Gastrocnemius medialis (tissue), 4 donors: Measurements from ENCODE around the gene MYD88. TPM values are rescaled to one million over a fixed set of nuclear protein-coding genes. Genes with fewer than 3 reads are reported as not detected.

Experiments
- ATAC-seq, 2 donors: fragments of 150-250 bp; one replicate each; pipeline ENCODE4 v1.9.1; 2016
- DNase-seq, 2 donors: peaks; one replicate each; pipeline ENCODE4 v3.0.0-alpha.2; 2019
- H3K27ac ChIP-seq, 4 donors: fragments of 200-600 bp; sonication (generic); 1 replicate in 1 of 4; 2 replicates in 3 of 4; pipeline ENCODE4 v1.5.1; 2016 to 2018; ENCODE audit warnings: mild to moderate bottlenecking in 2 of 4, moderate library complexity in 1 of 4
- H3K27me3 ChIP-seq, 3 donors: fragments of 200-600 bp; sonication (generic) in 2 of 3; 1 replicate in 1 of 3; 2 replicates in 2 of 3; pipeline versions ENCODE4 v1.5.1 to v1.6.0; 2016 to 2019; ENCODE audit warnings: mild to moderate bottlenecking in 1 of 3, moderate library complexity in 1 of 3
- H3K36me3 ChIP-seq, 2 donors: fragments of 200-600 bp; sonication (generic) in 1 of 2; one replicate each; pipeline ENCODE4 v1.5.1; 2017 to 2018
- H3K4me1 ChIP-seq, 2 donors: fragments of 200-600 bp; sonication (generic) in 1 of 2; one replicate each; pipeline ENCODE4 v1.5.1; 2016 to 2017; ENCODE audit warnings: mild to moderate bottlenecking in 2 of 2
- H3K4me3 ChIP-seq, 4 donors: fragments of 200-600 bp; sonication (generic) in 3 of 4; 1 replicate in 1 of 4; 2 replicates in 3 of 4; pipeline ENCODE4 v1.5.1; 2016 to 2019; ENCODE audit warnings: mild to moderate bottlenecking in 2 of 4
- H3K9me3 ChIP-seq, 3 donors: fragments of 200-600 bp; sonication (generic) in 2 of 3; 1 replicate in 1 of 3; 2 replicates in 2 of 3; pipeline ENCODE4 v1.5.1; 2016 to 2019
- POLR2A ChIP-seq, 2 donors: fragments of 450-650 bp; IDR thresholded peaks; one replicate each; pipeline ENCODE4 v1.6.1; 2017; ENCODE audit warnings: antibody characterized with exemption in 2 of 2, mild to moderate bottlenecking in 2 of 2, moderate library complexity in 2 of 2
- in situ Hi-C, 4 donors: fragments of 200-750 bp; cut with MboI; loops; one replicate each; pipeline versions ENCODE4 v1.15.0 to v1.8.0; 2017; ENCODE audit warnings: low sequenced_read_pairs in 4 of 4
- intact Hi-C: fragments of 100-400 bp; cut with DNase I; formaldehyde crosslinking; loops from one replicate; pipeline ENCODE4 v1.15.1; 2023; ENCODE audit warnings: low total_unique reads
- total RNA-seq, 4 donors: library from RNA; depleted of rRNA; stranded (reverse); fragments of >200 nt; gene quantifications; one replicate each; pipeline versions ENCODE4 v1.1.0 to v1.2.3, GENCODE V29; 2016
- TF ChIP-seq, protein P1 (sequence below), 5 experiments: fragments of 450-650 bp in 3 of 5; fragments of 200-600 bp in 2 of 5; sonication (generic) in 2 of 5; IDR thresholded peaks in 4 of 5; conservative IDR thresholded peaks in 1 of 5; 1 replicate in 4 of 5; 2 replicates in 1 of 5; pipeline ENCODE4 v1.5.1; 2016 to 2019; ENCODE audit warnings: antibody characterized with exemption in 5 of 5, mild to moderate bottlenecking in 3 of 5, moderate library complexity in 3 of 5

MYD88 gene
- total RNA-seq, 4 donors from 2014 or later, result 2.1 to 6.6 (median 3.3) TPM

DNA sequence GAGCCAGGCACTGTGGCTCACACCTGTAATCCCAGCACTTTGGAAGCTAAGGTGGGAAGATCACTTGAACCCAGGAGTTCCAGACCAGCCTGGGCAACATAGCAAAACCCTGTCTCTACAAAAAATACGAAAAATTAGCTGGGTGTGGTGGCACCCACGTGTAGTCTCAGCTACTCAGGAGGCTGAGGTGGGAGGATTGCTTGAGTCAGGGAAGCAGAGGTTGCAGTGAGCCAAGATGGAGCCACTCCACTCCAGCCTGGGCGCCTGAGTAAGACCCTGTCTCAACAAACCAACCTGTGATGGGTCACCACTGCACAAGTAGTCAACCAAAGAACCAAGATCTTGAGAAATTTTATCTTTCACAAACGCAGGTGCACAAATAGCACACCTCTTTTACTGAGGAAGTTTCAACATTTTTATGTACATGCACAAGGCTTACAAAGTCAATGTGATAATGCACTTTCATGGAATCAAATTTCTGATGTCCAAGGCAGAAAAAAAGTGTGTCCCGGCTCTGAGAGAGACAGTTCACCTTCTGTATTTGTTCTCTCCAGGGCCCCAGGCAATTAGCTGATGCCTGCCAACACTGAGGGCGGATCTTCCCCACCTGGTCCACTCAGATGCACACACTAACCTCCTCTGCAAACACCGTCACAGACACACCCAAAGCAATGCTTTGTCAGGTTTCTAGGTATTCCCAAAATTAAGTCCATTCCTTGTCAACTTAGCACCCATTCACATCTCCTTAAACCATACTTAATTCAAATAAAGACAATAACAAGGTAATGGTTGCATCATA, 13.9 kb upstream of the MYD88 start:
- no peaks in the 10 kb centered on the region for H3K27me3 ChIP-seq
- DNase-seq, result no peak
- H3K4me3 ChIP-seq, result no peak overlapping the region
- intact Hi-C loops (no loop called here), in situ Hi-C loops (loop anchor here in 3 of 4 donors (25.0 kb wide), 1 partner anchor 363 kb away; the partner anchor contains the start of gene EXOG (in 3 of the 3))
- peaks cover 0 to 89% of the 10 kb centered on the region in 2 donors for H3K36me3 ChIP-seq
- H3K27ac ChIP-seq, result no peak overlapping the region
- H3K4me1 ChIP-seq, result no peaks in the 10 kb centered on the region
- no peak for ATAC-seq
- H3K9me3 ChIP-seq, result no peaks in the 10 kb centered on the region
- no peak for TF ChIP-seq POLR2A (IDR thresholded peaks at IDR 0.05)
- TF ChIP-seq, protein P1, sequence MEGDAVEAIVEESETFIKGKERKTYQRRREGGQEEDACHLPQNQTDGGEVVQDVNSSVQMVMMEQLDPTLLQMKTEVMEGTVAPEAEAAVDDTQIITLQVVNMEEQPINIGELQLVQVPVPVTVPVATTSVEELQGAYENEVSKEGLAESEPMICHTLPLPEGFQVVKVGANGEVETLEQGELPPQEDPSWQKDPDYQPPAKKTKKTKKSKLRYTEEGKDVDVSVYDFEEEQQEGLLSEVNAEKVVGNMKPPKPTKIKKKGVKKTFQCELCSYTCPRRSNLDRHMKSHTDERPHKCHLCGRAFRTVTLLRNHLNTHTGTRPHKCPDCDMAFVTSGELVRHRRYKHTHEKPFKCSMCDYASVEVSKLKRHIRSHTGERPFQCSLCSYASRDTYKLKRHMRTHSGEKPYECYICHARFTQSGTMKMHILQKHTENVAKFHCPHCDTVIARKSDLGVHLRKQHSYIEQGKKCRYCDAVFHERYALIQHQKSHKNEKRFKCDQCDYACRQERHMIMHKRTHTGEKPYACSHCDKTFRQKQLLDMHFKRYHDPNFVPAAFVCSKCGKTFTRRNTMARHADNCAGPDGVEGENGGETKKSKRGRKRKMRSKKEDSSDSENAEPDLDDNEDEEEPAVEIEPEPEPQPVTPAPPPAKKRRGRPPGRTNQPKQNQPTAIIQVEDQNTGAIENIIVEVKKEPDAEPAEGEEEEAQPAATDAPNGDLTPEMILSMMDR (IDR thresholded peaks at IDR 0.05 in 4 of 5, conservative IDR thresholded peaks at IDR 0.05 in 1 of 5), result no peak

DNA sequence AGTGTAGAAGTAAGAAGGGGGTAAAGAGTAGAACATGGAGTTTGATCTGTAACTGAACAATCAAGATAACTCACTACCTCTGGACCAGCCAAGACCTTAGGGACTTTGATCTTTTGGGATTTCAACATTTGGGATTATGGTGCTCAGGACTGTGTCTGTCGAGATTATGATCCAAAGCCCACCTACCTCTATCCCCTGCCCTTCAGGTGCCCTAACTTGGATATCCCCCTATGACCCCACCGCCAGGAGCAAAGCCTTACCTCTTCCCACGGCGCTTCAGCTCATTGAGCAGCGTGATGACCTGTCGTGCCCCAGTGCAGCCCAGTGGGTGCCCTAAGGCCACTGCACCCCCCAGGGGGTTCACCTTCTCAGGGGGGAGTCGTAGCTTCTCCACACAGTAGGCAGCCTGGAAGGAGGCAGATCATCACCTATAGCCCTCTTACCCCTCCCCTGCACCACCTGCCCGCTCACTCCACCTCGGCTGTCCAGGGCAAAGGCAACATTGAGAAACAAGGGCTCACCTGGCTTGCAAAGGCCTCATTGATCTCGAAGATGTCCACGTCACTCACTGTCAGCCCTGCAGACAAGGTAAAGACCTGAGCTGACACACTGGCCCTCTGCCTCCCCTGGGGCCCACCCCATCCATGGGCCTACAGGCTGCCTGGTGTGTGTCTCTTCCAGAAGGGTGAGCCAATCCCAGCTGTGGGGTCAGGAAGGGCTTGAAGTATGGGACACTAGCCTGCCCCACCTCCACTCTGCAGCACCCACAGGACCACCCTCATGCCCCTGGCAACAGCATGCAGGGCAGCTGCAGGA, 12.9 kb upstream of the MYD88 start:
- DNase-seq, result no peak
- H3K4me1 ChIP-seq, result no peaks in the 10 kb centered on the region
- H3K4me3 ChIP-seq, result no peak overlapping the region
- ATAC-seq, result no peak
- H3K36me3 ChIP-seq, result peaks cover 0 to 96% of the 10 kb centered on the region in 2 donors
- H3K27ac ChIP-seq, result no peak overlapping the region
- TF ChIP-seq, protein P1 (IDR thresholded peaks at IDR 0.05 in 4 of 5, conservative IDR thresholded peaks at IDR 0.05 in 1 of 5), result no peak
- no peak for TF ChIP-seq POLR2A (IDR thresholded peaks at IDR 0.05)
- intact Hi-C loops, result no loop called here
- in situ Hi-C loops, result loop anchor here in 3 of 4 donors (25.0 kb wide), 1 partner anchor 362 kb away; the partner anchor contains the start of gene EXOG (in 3 of the 3)
- no peaks in the 10 kb centered on the region for H3K9me3 ChIP-seq
- H3K27me3 ChIP-seq, result no peaks in the 10 kb centered on the region

DNA sequence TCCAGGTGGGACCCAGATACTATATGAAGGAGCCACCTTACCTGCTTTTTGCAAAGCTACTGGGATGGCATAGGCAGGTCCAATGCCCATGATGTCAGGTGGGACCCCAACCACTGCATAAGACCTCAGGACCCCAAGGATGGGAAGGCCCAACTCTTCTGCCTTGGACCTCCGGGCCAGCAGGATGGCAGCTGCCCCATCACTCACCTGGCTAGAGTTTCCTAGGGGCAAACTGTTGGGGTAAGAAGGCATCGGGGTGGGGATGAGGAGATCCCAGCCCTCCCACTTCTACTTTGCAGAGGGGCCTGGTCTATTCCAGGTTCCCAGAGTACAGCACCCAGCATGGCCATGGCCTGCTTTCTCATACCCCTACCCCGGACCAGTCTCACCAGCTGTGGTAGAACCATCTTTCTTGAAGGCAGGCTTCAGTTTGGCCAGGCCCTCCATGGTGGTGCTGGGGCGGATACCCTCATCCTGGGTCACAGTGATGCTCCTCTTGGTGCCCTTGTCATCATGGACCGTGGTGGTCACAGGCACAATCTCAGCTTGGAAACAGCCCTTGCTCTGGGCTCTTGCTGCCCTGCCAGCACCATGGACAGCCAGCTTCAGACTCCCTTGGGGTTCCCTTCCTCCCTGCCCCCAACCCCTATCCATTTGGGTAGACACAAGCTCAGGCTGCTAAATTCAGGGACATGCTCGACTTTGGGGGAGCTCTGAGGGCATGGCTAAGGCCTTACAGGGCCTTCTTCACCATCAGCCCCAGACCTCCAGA, 12.2 kb upstream of the MYD88 start:
- Histone ChIP-seq H3K27ac (no peak overlapping the region), H3K4me1 (no peaks in the 10 kb centered on the region), H3K9me3 (no peaks in the 10 kb centered on the region), H3K27me3 (no peaks in the 10 kb centered on the region), H3K36me3 (peaks cover 0 to 96% of the 10 kb centered on the region in 2 donors), H3K4me3 (no peak overlapping the region)
- ATAC-seq (no peak), DNase-seq (no peak)
- intact Hi-C loops (no loop called here), in situ Hi-C loops (loop anchor here in 3 of 4 donors (25.0 kb wide), 1 partner anchor 361 kb away; the partner anchor contains the start of gene EXOG (in 3 of the 3))
- TF ChIP-seq, protein P1 (IDR thresholded peaks at IDR 0.05 in 4 of 5, conservative IDR thresholded peaks at IDR 0.05 in 1 of 5), result no peak
- TF ChIP-seq POLR2A (IDR thresholded peaks at IDR 0.05), result no peak

DNA sequence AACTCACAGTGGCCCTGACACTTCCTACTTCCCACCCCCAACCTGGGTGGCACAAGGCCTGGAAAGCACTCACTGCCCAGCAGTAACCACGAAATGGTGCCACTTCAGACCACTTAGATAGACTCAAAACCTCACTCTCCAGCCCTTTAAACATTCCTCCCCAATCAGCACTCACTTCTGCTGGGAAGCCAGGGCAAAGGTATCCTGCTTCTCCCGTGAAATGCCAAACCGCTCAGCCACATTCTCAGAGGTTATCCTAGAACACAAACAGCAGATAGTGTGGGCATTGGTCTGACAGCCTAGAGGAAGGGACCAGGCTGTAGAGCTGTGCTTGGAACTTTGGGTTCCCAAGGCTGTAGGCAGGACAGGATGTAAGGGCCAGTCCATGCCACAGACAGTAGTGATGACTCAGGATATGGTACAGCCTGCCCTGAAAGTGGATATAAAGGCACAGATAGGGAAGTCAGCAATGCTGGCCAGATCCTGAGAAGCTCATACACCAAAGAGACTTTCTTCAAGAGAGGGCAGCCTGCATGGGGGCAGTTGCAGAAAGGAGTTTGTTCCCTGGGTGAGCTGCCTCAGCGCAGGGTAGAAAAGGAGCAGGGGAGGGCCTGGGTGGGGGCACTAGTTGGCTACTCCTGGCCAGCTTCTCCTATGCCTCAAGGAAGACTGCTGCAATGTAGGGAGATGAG, 10.7 kb upstream of the MYD88 start:
- intact Hi-C loops, result no loop called here
- DNase-seq, result no peak
- TF ChIP-seq POLR2A (IDR thresholded peaks at IDR 0.05), result no peak
- TF ChIP-seq, protein P1 (IDR thresholded peaks at IDR 0.05 in 4 of 5, conservative IDR thresholded peaks at IDR 0.05 in 1 of 5), result no peak
- H3K4me1 ChIP-seq, result no peaks in the 10 kb centered on the region
- H3K36me3 ChIP-seq, result peaks cover 0 to 93% of the 10 kb centered on the region in 2 donors
- ATAC-seq, result no peak
- H3K27me3 ChIP-seq, result no peaks in the 10 kb centered on the region
- H3K9me3 ChIP-seq, result no peaks in the 10 kb centered on the region
- in situ Hi-C loops, result loop anchor here in 3 of 4 donors (25.0 kb wide), 1 partner anchor 360 kb away; the partner anchor contains the start of gene EXOG (in 3 of the 3)
- no peak overlapping the region for H3K27ac ChIP-seq
- H3K4me3 ChIP-seq, result no peak overlapping the region
